SJCRH30 (cell line): ENCODE data around the gene NSMF. TPM values are rescaled to one million over a fixed set of nuclear protein-coding genes. Genes with fewer than 3 reads are reported as not detected.

Source experiments
- DNase-seq, 2 experiments: peaks; one replicate each; pipeline ENCODE4 v3.0.0-alpha.2; 2015 to 2020
- H3K27ac ChIP-seq: fragments of 250-450 bp; sonication (Bioruptor Pico); 2 replicates; pipeline ENCODE4 v1.5.1; 2020; ENCODE audit warnings: mild to moderate bottlenecking, moderate library complexity
- H3K27me3 ChIP-seq: fragments of 250-450 bp; sonication (Bioruptor Pico); 2 replicates; pipeline ENCODE4 v1.5.1; 2020; ENCODE audit warnings: mild to moderate bottlenecking, moderate library complexity
- H3K36me3 ChIP-seq: fragments of 250-450 bp; sonication (Bioruptor Pico); 2 replicates; pipeline ENCODE4 v1.5.1; 2020; ENCODE audit warnings: mild to moderate bottlenecking, moderate library complexity
- H3K4me1 ChIP-seq: fragments of 250-450 bp; sonication (Bioruptor Pico); 2 replicates; pipeline ENCODE4 v1.5.1; 2020; ENCODE audit warnings: mild to moderate bottlenecking, moderate library complexity
- H3K4me3 ChIP-seq: fragments of 250-450 bp; sonication (Bioruptor Pico); 2 replicates; pipeline ENCODE4 v1.5.1; 2020; ENCODE audit warnings: mild to moderate bottlenecking, moderate library complexity
- H3K9me3 ChIP-seq: fragments of 250-450 bp; sonication (Bioruptor Pico); replicated peaks from 2 replicates; pipeline ENCODE4 v1.5.1; 2020; ENCODE audit warnings: mild to moderate bottlenecking, moderate library complexity
- total RNA-seq: library from RNA; depleted of rRNA; stranded (reverse); fragments of >200 nt; shearing (Covaris generic); gene quantifications from 2 replicates; pipeline ENCODE4 v1.2.3, GENCODE V29; 2014

The NSMF gene
- total RNA-seq, 1 experiment from 2014 or later, result 40.3 TPM

DNA sequence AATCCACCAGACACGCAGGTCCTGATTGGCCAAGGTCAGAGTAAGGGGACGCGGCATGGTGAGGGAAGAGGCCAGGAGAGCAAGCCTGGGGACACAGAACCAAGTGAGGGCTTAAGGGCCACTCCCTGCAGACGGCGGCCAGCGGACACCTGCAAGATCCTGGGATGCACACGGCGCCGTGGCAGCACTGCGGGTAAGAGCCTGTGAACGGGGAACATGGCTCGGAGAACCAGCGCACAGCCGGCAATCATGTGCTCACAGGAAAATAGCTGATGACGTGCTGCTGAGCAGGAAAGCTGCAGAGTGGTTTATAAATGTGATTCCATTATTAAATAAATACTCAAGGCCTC, 27.0 kb upstream of the NSMF start:
- peaks cover 10% of the 10 kb centered on the region; the same call in 1 of the 2 replicates for H3K4me1 ChIP-seq

DNA sequence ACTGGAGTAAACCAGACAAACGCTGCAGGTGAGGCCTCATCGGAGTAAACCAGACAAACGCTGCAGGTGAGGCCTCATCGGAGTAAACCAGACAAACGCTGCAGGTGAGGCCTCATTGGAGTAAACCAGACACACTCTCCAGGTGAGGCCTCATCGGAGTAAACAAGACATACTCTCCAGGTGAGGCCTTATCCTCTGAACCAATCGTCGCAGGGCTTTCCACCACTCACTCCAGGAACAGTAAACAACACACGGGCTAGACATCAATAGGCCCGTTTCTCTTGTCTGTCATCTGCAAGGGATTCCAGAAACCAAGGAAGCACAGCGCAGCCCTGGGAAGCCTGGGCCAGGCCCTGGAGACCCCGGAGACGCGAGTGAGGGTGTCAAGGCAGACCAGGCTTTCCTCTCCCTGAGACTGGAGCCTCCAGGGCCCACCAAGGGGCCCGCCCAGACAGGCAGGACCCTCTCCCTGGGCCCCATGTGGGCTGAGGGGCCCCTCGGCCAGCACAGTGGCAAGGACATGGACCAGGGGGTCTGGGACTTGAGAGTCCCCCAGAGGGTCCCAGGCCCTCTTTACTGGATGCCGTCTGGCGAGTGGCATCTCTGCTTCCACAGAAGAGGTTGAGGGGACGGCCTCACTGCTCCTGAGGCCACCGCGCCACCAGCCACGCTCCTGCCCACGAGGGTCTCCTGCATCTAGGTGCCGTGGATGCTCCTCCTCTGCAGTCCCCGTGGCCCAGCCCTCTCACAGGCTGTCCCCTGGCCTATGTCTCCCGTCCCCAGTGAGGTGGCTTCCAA, 26.4 kb upstream of the NSMF start:
- no peak overlapping the region for H3K4me3 ChIP-seq

More for the DNA sequence above, 27.0 kb upstream of the NSMF start:
- Histone ChIP-seq H3K27me3 (0 out of 2 replicates have a peak, but pooled peaks cover 4% of the 10 kb centered on the region), H3K4me3 (no peak overlapping the region), H3K27ac (no peak overlapping the region), H3K36me3 (no peaks in the 10 kb centered on the region), H3K9me3 (no peaks in the 10 kb centered on the region)
- no peak for DNase-seq

DNA sequence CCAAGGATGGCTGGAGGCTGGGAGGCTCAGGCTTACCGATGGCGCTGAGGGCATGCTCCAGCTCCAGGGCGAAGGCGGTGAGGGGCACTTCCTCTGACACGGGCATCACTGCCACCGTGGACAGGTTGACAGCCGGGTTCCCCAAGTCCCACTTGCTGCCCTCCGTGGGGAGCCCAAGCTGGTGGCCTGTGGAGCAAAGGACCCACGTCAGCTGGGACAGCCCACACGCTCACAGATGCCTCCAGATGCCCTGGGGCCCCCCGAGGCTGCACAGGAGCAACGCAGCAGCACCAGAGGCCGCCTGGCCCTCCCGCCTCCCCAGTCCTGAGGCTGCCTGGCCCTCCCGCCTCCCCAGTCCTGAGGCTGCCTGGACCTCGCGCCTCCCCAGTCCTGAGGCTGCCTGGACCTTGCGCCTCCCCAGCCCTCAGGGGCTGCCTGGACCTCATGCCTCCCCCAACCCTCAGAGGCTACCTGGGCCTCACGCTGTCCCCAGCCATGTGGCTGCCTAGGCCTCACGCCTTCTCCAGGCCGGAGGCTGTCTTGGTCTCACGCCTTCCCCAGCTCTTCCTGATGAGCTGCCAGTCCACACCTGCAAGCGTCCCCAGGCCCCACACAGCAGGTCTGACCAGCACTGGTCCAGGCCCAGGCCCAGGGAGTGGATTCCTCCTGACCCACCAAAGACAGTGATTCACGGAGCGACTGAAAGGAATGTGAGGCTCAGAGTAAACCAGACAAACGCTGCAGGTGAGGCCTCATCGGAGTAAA, 25.6 kb upstream of the NSMF start:
- H3K27ac ChIP-seq, result no peak overlapping the region
- no peaks in the 10 kb centered on the region for H3K36me3 ChIP-seq
- peaks cover 10% of the 10 kb centered on the region; the same call in 1 of the 2 replicates for H3K4me1 ChIP-seq
- H3K4me3 ChIP-seq, result no peak overlapping the region
- H3K9me3 ChIP-seq, result no peaks in the 10 kb centered on the region
- H3K27me3 ChIP-seq, result 0 out of 2 replicates have a peak, but pooled peaks cover 4% of the 10 kb centered on the region
- DNase-seq, result no peak

More for the DNA sequence above, 26.4 kb upstream of the NSMF start:
- Histone ChIP-seq H3K27ac (no peak overlapping the region), H3K4me1 (peaks cover 10% of the 10 kb centered on the region; the same call in 1 of the 2 replicates), H3K9me3 (no peaks in the 10 kb centered on the region), H3K36me3 (no peaks in the 10 kb centered on the region), H3K27me3 (0 out of 2 replicates have a peak, but pooled peaks cover 4% of the 10 kb centered on the region)
- no peak for DNase-seq

DNA sequence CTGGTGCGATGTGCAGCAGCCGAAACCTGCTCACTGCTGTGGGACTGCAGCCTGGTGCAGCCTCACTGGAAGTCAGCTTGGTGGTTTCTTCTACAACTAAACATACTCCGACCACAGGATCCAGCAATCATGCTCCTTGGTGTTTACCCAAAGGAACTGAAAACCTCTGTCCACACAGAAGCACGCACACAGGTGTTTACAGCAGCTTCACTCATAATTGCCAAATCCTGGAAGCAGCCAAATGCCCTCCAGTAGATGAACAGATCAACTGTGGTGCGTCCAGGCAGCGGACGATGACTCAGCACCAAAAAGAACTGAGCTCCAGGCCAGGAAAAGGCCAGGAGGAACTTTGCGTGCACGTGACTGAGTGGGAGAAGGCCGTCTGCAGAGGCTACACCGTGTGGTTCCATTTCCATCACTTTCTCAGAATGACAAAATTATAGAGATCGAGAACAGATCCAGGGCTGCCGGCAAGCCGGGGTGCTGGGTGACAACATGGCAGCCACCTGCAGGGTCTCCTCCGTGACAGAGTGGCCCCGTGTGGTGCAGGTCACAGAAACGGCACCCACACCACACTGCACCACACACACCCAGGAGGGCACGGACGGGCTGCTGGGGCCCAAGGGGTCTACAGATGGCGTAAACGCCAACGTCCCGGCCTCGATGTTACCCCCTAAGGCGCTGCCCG, 23.1 kb upstream of the NSMF start:
- Histone ChIP-seq H3K9me3 (no peaks in the 10 kb centered on the region), H3K36me3 (no peaks in the 10 kb centered on the region), H3K27me3 (0 out of 2 replicates have a peak, but pooled peaks cover 3% of the 10 kb centered on the region), H3K4me1 (peaks cover 15% of the 10 kb centered on the region), H3K27ac (no peak overlapping the region), H3K4me3 (no peak overlapping the region)
- peak; percentile 56 to 61 for DNase-seq

DNA sequence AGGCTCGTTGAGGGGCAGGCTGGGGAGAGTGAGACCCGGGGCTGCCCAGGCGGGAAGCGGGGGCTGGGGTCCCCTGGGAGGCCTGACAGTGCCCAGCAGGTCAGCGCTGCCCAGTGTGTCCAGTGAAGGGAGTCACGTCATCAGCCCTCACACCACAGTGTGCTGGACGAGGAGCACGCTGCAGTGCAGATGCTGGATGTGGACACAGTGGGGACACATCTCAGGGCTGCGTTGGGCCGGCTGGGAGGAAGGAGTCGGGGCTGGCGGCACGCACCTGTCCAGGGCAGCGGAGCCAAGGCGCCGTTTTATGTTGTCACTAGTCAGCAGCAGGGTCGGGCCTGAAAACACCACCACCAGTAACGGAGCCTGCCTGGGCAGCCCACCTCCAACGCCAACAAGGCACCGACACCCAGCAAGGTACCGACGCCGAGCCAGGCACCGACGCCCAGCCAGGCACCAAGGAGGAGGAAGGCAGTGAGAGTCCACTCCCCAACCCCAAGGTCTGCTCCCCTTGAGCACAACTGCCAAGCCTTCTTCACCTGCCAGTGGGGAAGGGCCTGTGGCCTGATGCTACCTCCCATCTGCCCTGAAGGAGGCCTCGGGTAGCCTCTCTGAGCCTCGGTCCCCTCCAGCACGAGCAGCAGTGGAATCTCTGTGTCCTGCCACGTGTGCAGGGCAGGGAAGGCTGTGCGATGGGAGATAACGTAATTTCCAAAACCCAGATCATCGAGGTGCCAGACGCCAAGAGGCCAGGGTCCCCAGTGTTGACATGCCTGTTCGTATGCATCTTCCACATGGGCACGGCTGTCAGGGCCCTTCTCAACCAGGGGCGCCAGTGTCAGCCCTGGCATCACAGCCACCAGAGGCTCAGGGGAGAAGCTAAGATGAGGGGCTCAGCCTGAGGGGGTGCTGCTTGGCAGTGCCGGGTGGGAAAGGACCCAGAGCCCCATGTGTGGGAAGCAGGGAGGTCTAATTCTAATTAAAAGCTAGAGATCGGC, 21.9 kb upstream of the NSMF start:
- Histone ChIP-seq H3K36me3 (no peaks in the 10 kb centered on the region), H3K4me1 (peaks cover 15% of the 10 kb centered on the region), H3K27ac (no peak overlapping the region), H3K9me3 (peaks cover 2% of the 10 kb centered on the region), H3K27me3 (no peaks in the 10 kb centered on the region), H3K4me3 (no peak overlapping the region)
- DNase-seq, result no peak

DNA sequence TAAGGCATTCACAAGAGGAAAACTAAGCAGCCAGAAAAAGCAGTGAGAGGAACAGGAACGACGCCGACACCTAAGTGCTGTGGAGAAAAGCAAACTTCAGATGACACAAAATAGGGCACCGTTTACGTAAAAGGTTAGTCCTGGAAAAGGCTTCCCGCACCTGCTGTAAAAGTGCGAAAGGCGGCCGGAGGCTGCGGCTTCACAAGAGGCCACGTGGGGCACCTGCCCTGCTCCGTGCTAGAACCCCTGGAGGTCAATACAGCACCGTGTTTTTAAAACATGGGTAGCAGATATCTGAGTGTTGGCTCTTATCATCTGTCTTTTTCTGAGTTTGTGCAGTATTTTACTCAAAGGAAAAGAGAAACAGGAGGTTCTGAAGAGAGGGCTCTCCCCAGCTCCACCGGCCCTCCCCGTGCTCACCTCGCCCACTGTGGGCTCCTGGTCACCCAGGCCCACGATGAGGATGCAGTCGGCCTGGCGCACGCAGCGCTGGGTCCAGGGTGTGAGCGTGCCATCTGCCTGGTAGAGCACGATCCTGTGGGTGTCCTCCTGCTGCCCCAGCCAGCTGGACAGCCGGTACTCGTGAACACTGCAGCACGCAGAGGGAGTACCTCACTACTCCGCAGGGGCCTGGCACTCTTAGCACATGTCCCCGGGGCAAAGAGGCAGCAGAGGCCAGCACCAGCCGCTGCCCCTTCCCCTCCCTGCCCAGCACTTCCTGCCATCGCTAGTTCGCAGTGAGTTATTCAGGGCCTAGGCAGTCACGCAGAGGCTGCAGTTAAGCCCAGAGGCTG, 21.0 kb upstream of the NSMF start:
- DNase-seq, result no peak

DNA sequence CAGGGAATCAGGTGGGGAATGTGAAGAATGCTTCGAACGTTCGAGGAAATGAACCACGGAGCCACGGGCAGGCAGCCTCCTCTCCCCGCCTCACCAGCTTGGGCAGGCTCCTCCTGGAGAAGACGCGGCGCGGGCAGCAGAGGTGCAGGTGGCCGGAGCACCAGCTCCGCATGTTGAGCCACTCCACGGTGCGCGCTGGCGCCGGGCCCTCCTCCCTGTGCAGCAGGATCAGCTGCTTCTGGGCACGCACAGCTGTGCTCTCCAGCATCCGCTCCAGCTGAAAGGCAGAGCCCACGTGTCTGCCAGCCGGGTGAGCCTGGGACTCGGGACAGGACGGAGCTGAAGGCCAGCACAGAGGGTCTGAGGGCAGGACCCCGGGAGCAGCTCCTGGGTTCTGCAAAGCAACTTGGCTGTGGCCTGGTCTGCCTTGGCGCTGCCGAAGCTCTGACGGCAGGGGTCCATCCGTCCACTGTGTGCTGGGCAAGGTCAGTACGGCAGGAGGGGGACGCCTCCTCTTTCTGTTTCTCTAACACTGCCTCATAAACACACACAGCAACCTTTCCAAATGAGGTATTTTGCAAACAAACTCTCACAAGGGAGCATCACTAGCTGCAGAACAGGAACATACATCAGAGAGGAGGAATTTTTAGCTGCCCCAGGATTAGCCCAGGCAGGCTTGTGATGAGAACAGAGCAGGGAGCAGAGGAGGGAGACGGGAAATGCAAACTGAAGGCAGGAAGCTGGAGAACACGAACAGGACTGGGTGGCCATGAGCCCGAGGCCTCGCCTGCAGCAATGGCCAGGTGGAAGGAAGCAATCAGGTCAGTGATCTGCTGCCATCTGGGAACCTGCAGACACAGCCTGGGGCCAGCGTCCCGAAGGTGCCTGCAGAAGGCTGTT, 20.1 kb upstream of the NSMF start:
- Histone ChIP-seq H3K27me3 (no peaks in the 10 kb centered on the region), H3K9me3 (peaks cover 5% of the 10 kb centered on the region), H3K4me3 (peak overlapping the region; percentile 32), H3K4me1 (peaks cover 15% of the 10 kb centered on the region), H3K27ac (no peak overlapping the region), H3K36me3 (no peaks in the 10 kb centered on the region)
- DNase-seq, result peak; percentile 79 to 81

More for the DNA sequence above, 21.0 kb upstream of the NSMF start:
- Histone ChIP-seq H3K4me1 (peaks cover 15% of the 10 kb centered on the region), H3K27me3 (no peaks in the 10 kb centered on the region), H3K36me3 (no peaks in the 10 kb centered on the region), H3K27ac (no peak overlapping the region), H3K9me3 (peaks cover 5% of the 10 kb centered on the region), H3K4me3 (no peak overlapping the region)

DNA sequence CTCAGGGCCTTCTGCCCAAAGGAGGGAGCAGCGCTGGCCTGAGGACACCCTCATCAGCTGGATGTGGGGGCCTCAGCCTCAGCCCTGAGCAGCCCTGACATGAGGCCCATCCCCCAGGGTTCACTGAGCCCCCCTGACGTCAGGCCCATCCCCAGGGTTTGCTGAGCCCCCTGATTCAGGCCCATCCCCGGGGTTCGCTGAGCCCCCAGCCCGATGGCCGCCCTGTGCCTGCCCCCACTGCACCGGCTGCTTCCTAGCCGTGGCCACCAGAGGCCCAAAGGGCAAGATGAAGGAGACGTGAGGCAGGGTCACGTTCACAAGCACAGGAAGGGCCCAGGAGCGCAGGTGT, 19.5 kb upstream of the NSMF start:
- Histone ChIP-seq H3K27me3 (no peaks in the 10 kb centered on the region), H3K4me3 (no peak overlapping the region), H3K36me3 (no peaks in the 10 kb centered on the region), H3K9me3 (peaks cover 5% of the 10 kb centered on the region), H3K4me1 (peaks cover 15% of the 10 kb centered on the region), H3K27ac (no peak overlapping the region)
- DNase-seq, result no peak

DNA sequence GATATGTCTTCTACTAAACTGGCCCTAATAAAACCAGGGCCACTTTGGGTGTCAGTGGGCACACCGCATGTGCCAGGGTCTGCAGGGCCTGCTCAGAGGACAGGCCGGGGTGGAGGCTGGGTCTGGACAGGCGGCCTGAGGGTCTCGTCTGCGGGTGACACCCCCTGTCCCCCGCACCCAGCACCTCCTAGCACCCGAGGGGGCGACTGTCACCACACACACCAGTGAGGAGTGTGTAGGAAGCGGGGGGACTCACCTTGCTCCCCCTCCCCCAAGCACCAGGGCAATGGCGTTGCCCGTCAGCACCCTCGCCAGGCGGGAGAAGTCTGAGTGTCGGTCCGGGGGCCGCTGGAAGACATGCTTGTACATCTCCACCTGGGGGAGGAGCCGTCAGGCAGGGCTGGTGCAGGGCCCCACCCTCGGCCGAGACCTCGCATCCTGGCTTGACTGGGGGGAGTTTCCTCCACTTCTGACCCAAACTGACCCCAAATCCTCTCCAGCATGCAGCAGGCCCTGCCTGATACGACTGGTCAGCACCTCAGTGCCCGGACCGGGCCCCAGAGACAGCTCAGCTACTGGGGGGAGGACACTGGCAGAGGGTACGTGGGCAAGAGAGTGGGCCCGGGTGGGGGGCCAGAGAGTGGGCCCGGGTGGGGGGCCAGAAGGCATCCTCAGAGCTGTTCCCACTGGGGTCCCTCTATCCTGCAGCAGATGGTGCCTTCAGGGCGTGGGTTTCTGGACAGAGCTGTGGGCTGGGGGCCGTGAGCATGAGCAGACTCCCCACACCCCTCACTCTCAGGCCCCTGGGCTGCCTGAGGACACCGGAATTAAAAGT, 18.9 kb upstream of the NSMF start:
- H3K36me3 ChIP-seq, result no peaks in the 10 kb centered on the region
- peaks cover 15% of the 10 kb centered on the region for H3K4me1 ChIP-seq
- H3K4me3 ChIP-seq, result no peak overlapping the region
- no peak for DNase-seq
- H3K27me3 ChIP-seq, result no peaks in the 10 kb centered on the region
- H3K9me3 ChIP-seq, result peaks cover 8% of the 10 kb centered on the region
- H3K27ac ChIP-seq, result no peak overlapping the region

DNA sequence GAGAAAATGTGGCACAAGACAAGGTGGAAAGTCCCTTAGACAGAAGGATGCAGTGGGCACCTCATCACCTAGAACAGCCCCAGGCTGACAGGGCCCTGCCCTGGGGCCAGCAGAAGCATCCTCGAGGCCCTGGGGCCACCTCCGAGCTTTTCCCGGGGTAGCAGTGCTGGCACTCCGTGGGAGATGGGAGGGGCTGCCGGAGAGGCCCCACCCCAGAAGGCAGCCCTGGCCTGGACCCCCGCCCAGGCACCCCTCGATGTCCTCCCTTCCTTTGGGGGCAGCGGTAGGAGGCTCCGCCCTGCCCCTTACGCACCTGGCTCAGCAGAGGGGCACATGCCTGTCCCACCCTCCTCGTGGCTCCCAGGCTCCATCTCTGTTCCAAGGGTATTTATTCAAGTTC, 17.7 kb upstream of the NSMF start:
- no peak overlapping the region for H3K4me3 ChIP-seq
- peaks cover 8% of the 10 kb centered on the region for H3K9me3 ChIP-seq
- H3K27me3 ChIP-seq, result no peaks in the 10 kb centered on the region
- H3K36me3 ChIP-seq, result no peaks in the 10 kb centered on the region
- H3K4me1 ChIP-seq, result peaks cover 5% of the 10 kb centered on the region
- DNase-seq, result no peak
- H3K27ac ChIP-seq, result no peak overlapping the region

DNA sequence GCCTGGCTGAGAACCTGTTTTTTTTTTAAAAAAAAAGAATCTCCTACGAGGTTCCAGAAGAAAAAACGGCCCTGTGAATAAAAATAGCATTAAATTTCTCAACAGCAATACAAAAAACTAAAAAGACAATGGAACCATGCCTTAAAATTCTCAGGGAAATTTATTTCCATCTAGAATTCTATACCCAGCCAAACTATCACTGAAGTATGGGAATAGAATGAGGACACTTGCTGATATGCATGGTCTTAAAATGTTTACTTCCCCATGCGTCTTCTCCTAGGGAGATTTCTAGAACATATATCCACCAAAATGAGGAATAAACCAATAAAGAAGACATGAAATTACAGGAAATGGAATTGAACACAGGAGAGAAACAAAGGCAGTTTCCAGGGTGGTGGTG, 16.5 kb upstream of the NSMF start:
- H3K36me3 ChIP-seq, result no peaks in the 10 kb centered on the region
- no peak overlapping the region for H3K4me3 ChIP-seq
- H3K4me1 ChIP-seq, result peaks cover 5% of the 10 kb centered on the region
- H3K27me3 ChIP-seq, result no peaks in the 10 kb centered on the region
- H3K27ac ChIP-seq, result no peak overlapping the region
- peaks cover 8% of the 10 kb centered on the region for H3K9me3 ChIP-seq
- no peak for DNase-seq

DNA sequence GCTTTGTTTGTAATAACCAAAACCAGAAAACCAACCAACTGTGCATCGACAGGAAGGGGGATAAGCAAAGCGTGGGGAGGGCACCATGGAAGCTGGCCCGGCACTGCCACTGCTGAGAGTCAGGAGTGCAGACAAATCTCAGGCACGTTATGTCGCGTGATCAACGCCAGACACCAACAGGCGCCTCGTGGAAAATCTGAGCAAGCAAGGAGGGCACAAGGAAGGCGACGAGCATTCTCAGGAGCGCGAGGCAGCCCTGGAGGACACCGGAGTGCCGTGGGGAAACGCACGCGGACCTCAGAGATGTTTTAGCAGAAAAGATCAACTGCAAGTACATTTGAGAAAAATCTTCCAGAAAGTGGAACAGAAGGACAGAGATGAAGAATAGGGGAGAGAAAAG, 15.1 kb upstream of the NSMF start:
- no peak overlapping the region for H3K4me3 ChIP-seq
- H3K27ac ChIP-seq, result no peak overlapping the region
- H3K4me1 ChIP-seq, result peaks cover 5% of the 10 kb centered on the region
- no peaks in the 10 kb centered on the region for H3K36me3 ChIP-seq
- no peaks in the 10 kb centered on the region for H3K27me3 ChIP-seq
- peaks cover 8% of the 10 kb centered on the region for H3K9me3 ChIP-seq
- no peak for DNase-seq
